ENCODE results near the gene SMG9. TPM values are rescaled to one million over a fixed set of nuclear protein-coding genes. Genes with fewer than 3 reads are reported as not detected.

The SMG9 gene
- total and polyA plus RNA-seq, 4 donors: 23.5 to 55.9 (median 29.6) TPM

DNA sequence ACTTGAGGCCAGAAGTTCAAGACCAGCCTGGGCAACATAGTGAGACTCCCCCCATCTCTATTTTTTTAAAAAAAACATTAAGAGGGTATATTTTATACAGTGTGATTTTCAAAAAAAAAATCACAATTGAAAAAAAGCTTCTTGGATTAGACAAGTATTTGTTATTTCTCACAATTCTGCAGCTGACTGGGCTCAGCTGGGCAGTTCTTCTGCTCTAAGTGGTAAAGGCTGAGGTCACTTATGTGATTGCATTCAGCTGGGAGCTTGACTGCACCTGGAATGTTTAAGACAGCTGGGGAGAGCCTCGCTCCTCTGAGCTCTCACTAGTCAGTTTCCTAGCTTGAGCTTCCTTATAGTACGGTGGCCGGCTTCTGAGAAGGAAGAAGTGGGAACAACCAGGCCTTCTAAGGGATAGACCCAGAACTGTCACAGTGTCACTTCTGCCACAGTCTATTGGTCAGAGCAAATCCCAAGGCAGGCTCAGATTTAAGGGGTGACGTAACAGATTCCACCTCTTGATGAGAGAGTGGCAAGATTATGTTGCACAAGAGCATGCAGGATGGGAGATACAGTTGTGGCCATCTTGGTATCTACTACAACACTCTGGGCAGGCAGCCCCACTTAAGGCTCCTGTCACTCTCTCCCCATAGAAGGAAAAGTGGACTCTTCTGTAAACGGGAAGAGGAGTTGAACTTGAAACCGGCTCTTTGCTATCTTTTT is 58.6 kb downstream of the SMG9 start:
- WGBS, 2 donors: 64 to 80% methylated on average over 6 of the region's 6 CpGs
- H3K4me3 ChIP-seq: no peak overlapping the region
- no peak overlapping the region for H3K27ac ChIP-seq (ENCODE audit: low read depth in 1 of 2, low read length in 1 of 2)
- peaks cover 0 to 25% (median 9%) of the 10 kb centered on the region in 4 donors for H3K9me3 ChIP-seq (ENCODE audit: control insufficient read depth in 4 of 4, insufficient read depth in 3 of 4, low read length in 3 of 4)
- no peak for ATAC-seq (ENCODE audit: insufficient read depth, low FRiP score)
- no peak for DNase-seq
- peaks cover 0 to 10% (median 3%) of the 10 kb centered on the region in 5 donors for H3K4me1 ChIP-seq (ENCODE audit: control insufficient read depth in 5 of 5, insufficient read depth in 5 of 5, low read length in 5 of 5)
- TF ChIP-seq, protein P1, sequence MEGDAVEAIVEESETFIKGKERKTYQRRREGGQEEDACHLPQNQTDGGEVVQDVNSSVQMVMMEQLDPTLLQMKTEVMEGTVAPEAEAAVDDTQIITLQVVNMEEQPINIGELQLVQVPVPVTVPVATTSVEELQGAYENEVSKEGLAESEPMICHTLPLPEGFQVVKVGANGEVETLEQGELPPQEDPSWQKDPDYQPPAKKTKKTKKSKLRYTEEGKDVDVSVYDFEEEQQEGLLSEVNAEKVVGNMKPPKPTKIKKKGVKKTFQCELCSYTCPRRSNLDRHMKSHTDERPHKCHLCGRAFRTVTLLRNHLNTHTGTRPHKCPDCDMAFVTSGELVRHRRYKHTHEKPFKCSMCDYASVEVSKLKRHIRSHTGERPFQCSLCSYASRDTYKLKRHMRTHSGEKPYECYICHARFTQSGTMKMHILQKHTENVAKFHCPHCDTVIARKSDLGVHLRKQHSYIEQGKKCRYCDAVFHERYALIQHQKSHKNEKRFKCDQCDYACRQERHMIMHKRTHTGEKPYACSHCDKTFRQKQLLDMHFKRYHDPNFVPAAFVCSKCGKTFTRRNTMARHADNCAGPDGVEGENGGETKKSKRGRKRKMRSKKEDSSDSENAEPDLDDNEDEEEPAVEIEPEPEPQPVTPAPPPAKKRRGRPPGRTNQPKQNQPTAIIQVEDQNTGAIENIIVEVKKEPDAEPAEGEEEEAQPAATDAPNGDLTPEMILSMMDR (IDR thresholded peaks at IDR 0.05; ENCODE audit: control extremely low read depth, extremely low read depth): no peak
- no peaks in the 10 kb centered on the region for H3K36me3 ChIP-seq (ENCODE audit: control insufficient read depth in 4 of 4, insufficient read depth in 4 of 4, low read length in 4 of 4)
- peaks cover 0 to 13% (median 0%) of the 10 kb centered on the region in 3 donors for H3K27me3 ChIP-seq (ENCODE audit: control insufficient read depth in 3 of 3, insufficient read depth in 3 of 3, low read length in 2 of 3)
- H3K9ac ChIP-seq (ENCODE audit: insufficient read depth in 1 of 2, low read length in 2 of 2): no peak overlapping the region

DNA sequence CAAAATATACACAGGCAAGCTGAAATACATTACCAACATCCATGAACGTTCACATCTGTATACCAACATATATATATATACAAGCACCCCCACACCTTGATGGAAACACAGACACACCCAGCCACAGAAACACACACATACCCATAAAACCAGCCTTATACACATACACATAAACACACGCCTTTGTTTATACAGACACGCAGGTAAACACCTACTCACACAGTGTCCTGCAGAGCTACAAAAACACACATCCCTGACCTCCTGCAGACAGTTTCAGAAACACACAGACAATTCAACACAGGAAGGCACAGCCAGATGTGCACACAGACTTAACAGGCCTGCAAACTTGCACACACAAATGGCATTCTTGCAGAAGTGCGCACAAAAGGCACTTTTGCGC is 60.2 kb downstream of the SMG9 start:
- WGBS, 2 donors: 76 to 81% methylated on average over 5 of the region's 5 CpGs
- ATAC-seq (ENCODE audit: insufficient read depth, low FRiP score): no peak
- DNase-seq: no peak

DNA sequence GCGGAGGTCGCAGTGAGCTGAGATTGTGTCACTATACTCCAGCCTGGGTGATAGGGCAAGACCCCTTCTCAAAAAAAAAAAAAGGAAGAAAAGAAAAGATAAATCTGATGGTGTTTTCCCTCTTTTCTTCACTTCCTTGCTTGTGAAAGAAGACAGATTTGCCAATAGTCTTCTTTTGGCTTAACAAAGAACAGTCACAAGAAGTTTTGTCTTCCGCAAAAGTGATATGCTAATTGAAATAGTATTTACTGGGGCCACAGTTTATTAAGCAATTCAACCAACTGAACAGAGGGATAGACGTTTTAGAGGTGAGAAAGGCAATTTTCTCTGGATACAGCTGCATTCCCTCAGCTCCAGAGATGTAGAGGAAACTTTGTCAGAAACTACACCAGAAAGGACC is 61.9 kb downstream of the SMG9 start:
- Histone ChIP-seq H3K4me1 (ENCODE audit: control insufficient read depth in 5 of 5, insufficient read depth in 5 of 5, low read length in 5 of 5) (no peaks in the 10 kb centered on the region), H3K36me3 (ENCODE audit: control insufficient read depth in 4 of 4, insufficient read depth in 4 of 4, low read length in 4 of 4) (no peaks in the 10 kb centered on the region), H3K4me3 (no peak overlapping the region), H3K27me3 (ENCODE audit: control insufficient read depth in 3 of 3, insufficient read depth in 3 of 3, low read length in 2 of 3) (peaks cover 0 to 13% (median 0%) of the 10 kb centered on the region in 3 donors), H3K9me3 (ENCODE audit: control insufficient read depth in 4 of 4, insufficient read depth in 3 of 4, low read length in 3 of 4) (peaks cover 0 to 26% (median 11%) of the 10 kb centered on the region in 4 donors), H3K9ac (ENCODE audit: insufficient read depth in 1 of 2, low read length in 2 of 2) (no peak overlapping the region), H3K27ac (ENCODE audit: low read depth in 1 of 2, low read length in 1 of 2) (no peak overlapping the region)
- ATAC-seq (ENCODE audit: insufficient read depth, low FRiP score) (no peak), DNase-seq (no peak)
- 34 to 61% methylated on average over 4 of the region's 4 CpGs for WGBS, 2 donors
- TF ChIP-seq, protein P1 (IDR thresholded peaks at IDR 0.05; ENCODE audit: control extremely low read depth, extremely low read depth): no peak

More for the DNA sequence above, 60.2 kb downstream of the SMG9 start:
- peaks cover 0 to 5% (median 0%) of the 10 kb centered on the region in 5 donors for H3K4me1 ChIP-seq (ENCODE audit: control insufficient read depth in 5 of 5, insufficient read depth in 5 of 5, low read length in 5 of 5)
- no peak overlapping the region for H3K27ac ChIP-seq (ENCODE audit: low read depth in 1 of 2, low read length in 1 of 2)
- H3K4me3 ChIP-seq: no peak overlapping the region
- peaks cover 0 to 13% (median 0%) of the 10 kb centered on the region in 3 donors for H3K27me3 ChIP-seq (ENCODE audit: control insufficient read depth in 3 of 3, insufficient read depth in 3 of 3, low read length in 2 of 3)
- H3K9ac ChIP-seq (ENCODE audit: insufficient read depth in 1 of 2, low read length in 2 of 2): no peak overlapping the region
- TF ChIP-seq, protein P1 (IDR thresholded peaks at IDR 0.05; ENCODE audit: control extremely low read depth, extremely low read depth): no peak
- no peaks in the 10 kb centered on the region for H3K36me3 ChIP-seq (ENCODE audit: control insufficient read depth in 4 of 4, insufficient read depth in 4 of 4, low read length in 4 of 4)
- peaks cover 0 to 30% (median 11%) of the 10 kb centered on the region in 4 donors for H3K9me3 ChIP-seq (ENCODE audit: control insufficient read depth in 4 of 4, insufficient read depth in 3 of 4, low read length in 3 of 4)
